Trophoblast cell (in vitro differentiated cells and primary cell): Measurements from ENCODE around the gene PLA1A.

Experiments used
- DNase-seq, 2 donors: peaks; one replicate each; pipeline ENCODE4 v3.0.0-alpha.2; 2016
- H2AFZ ChIP-seq: 2 replicates; pipeline ENCODE4 v1.6.1; 2013; ENCODE audit warnings: low read length, moderate library complexity, mild to moderate bottlenecking; ENCODE audit not compliant: insufficient read depth, poor library complexity
- H2AK5ac ChIP-seq: 2 replicates; pipeline ENCODE4 v1.6.1; 2013; ENCODE audit warnings: mild to moderate bottlenecking, low read length
- H2BK120ac ChIP-seq: 2 replicates; pipeline ENCODE4 v1.6.1; 2013; ENCODE audit warnings: low read length, mild to moderate bottlenecking, moderate library complexity; ENCODE audit not compliant: insufficient read depth, poor library complexity
- H2BK12ac ChIP-seq: 2 replicates; pipeline ENCODE4 v1.6.1; 2013; ENCODE audit warnings: mild to moderate bottlenecking, low read length, moderate library complexity
- H2BK5ac ChIP-seq: 2 replicates; pipeline ENCODE4 v1.6.1; 2013; ENCODE audit warnings: low read length, low read depth, moderate library complexity, mild to moderate bottlenecking; ENCODE audit not compliant: poor library complexity
- H3K14ac ChIP-seq: 2 replicates; pipeline ENCODE4 v1.6.1; 2013; ENCODE audit warnings: mild to moderate bottlenecking, low read length
- H3K18ac ChIP-seq: 2 replicates; pipeline ENCODE4 v1.6.1; 2013; ENCODE audit warnings: mild to moderate bottlenecking, low read length
- H3K23ac ChIP-seq: 2 replicates; pipeline ENCODE4 v1.6.1; 2013; ENCODE audit warnings: low read length
- H3K27ac ChIP-seq: 2 replicates; pipeline ENCODE4 v1.5.1; 2013; ENCODE audit warnings: low read depth, mild to moderate bottlenecking, inconsistent platforms, low read length, moderate library complexity
- H3K27me3 ChIP-seq: 2 replicates; pipeline ENCODE4 v1.6.1; 2013; ENCODE audit warnings: inconsistent platforms, mild to moderate bottlenecking, low read length, moderate library complexity; ENCODE audit not compliant: insufficient read depth
- H3K36me3 ChIP-seq, 2 experiments: 1 replicate in 1 of 2; 2 replicates in 1 of 2; pipeline ENCODE4 v1.6.1; 2013; ENCODE audit warnings: low read length in 2 of 2, mild to moderate bottlenecking in 2 of 2, moderate library complexity in 1 of 2; ENCODE audit not compliant: insufficient read depth in 2 of 2, control insufficient read depth in 1 of 2
- H3K4ac ChIP-seq: 2 replicates; pipeline ENCODE4 v1.6.1; 2013; ENCODE audit warnings: low read depth, mild to moderate bottlenecking, low read length, moderate library complexity
- H3K4me1 ChIP-seq, 2 experiments: 1 replicate in 1 of 2; 2 replicates in 1 of 2; pipeline ENCODE4 v1.6.1; 2013; ENCODE audit warnings: low read length in 2 of 2, mild to moderate bottlenecking in 2 of 2, moderate library complexity in 1 of 2; ENCODE audit not compliant: insufficient read depth in 2 of 2, control insufficient read depth in 1 of 2
- H3K4me2 ChIP-seq: 2 replicates; pipeline ENCODE4 v1.6.1; 2013; ENCODE audit warnings: inconsistent platforms, mild to moderate bottlenecking, low read length, moderate library complexity
- H3K4me3 ChIP-seq: 2 replicates; pipeline ENCODE4 v1.5.1; 2013; ENCODE audit warnings: mild to moderate bottlenecking, low read depth, low read length, inconsistent platforms
- H3K79me1 ChIP-seq: one replicate; pipeline ENCODE4 v1.6.1; 2013; ENCODE audit warnings: low read length
- H3K79me2 ChIP-seq: 2 replicates; pipeline ENCODE4 v1.6.1; 2013; ENCODE audit warnings: low read length, mild to moderate bottlenecking; ENCODE audit not compliant: control insufficient read depth, insufficient read depth, poor library complexity
- H3K9ac ChIP-seq: 2 replicates; pipeline ENCODE4 v1.6.1; 2013; ENCODE audit warnings: mild to moderate bottlenecking, low read length
- H3K9me3 ChIP-seq: 2 replicates; pipeline ENCODE4 v1.6.1; 2013; ENCODE audit warnings: low read depth, mild to moderate bottlenecking, control low read depth, inconsistent platforms, low read length; ENCODE audit not compliant: insufficient read depth
- H4K12ac ChIP-seq: 2 replicates; pipeline ENCODE4 v1.6.1; 2013; ENCODE audit warnings: low read depth, mild to moderate bottlenecking, low read length, moderate library complexity
- H4K8ac ChIP-seq: 2 replicates; pipeline ENCODE4 v1.6.1; 2013; ENCODE audit warnings: low read depth, mild to moderate bottlenecking, low read length, moderate library complexity
- H4K91ac ChIP-seq: one replicate; pipeline ENCODE4 v1.6.1; 2013; ENCODE audit warnings: low read depth, mild to moderate bottlenecking, low read length, moderate library complexity
- WGBS: extraction: QIAGEN DNeasy Blood & Tissue Kit; methylation state at CpG from one replicate; pipeline ENCODE4 v1.1.7; 2013; ENCODE audit warnings: missing lambda C conversion rate; ENCODE audit not compliant: insufficient read length, insufficient coverage; ENCODE audit errors: extremely low coverage; 5-methylcytosine and 5-hydroxymethylcytosine counted together

PLA1A gene

GRCh38 chr3:119636249-119636648 is 38.6 kb downstream of the PLA1A start:
- Histone ChIP-seq H3K14ac (no peak overlapping the region), H2BK5ac (no peak overlapping the region), H2AFZ (no peak overlapping the region), H3K36me3 (peaks cover 4 to 11% of the 10 kb centered on the region in 2 experiments), H2BK120ac (no peak overlapping the region), H3K27ac (no peak overlapping the region), H3K4me3 (no peak overlapping the region), H3K27me3 (no peaks in the 10 kb centered on the region), H3K4me1 (peaks cover 6 to 17% of the 10 kb centered on the region in 2 experiments), H3K4me2 (no peak overlapping the region), H3K79me1 (peaks cover 4% of the 10 kb centered on the region), H4K12ac (no peak overlapping the region), H2AK5ac (no peak overlapping the region), H3K4ac (no peak overlapping the region), H3K18ac (no peak overlapping the region), H4K91ac (no peak overlapping the region), H3K9me3 (no peaks in the 10 kb centered on the region), H3K9ac (no peak overlapping the region), H3K23ac (no peak overlapping the region), H3K79me2 (no peaks in the 10 kb centered on the region), H2BK12ac (no peak overlapping the region), H4K8ac (no peak overlapping the region)
- WGBS: no CpG with 5 or more reads among the region's 1 CpG
- peak in 1 of 2 donors; percentile 13 for DNase-seq

GRCh38 chr3:119636891-119637611 is 39.4 kb downstream of the PLA1A start:
- no peak for DNase-seq
- H4K12ac ChIP-seq: no peak overlapping the region
- no peak overlapping the region for H2BK12ac ChIP-seq
- H4K91ac ChIP-seq: no peak overlapping the region
- H3K27me3 ChIP-seq: no peaks in the 10 kb centered on the region
- no peak overlapping the region for H2AFZ ChIP-seq
- H3K14ac ChIP-seq: no peak overlapping the region
- no peaks in the 10 kb centered on the region for H3K79me2 ChIP-seq
- no peak overlapping the region for H2AK5ac ChIP-seq
- H3K4ac ChIP-seq: no peak overlapping the region
- no peak overlapping the region for H3K9ac ChIP-seq
- peaks cover 8 to 16% of the 10 kb centered on the region in 2 experiments for H3K36me3 ChIP-seq
- H3K18ac ChIP-seq: no peak overlapping the region
- H3K4me3 ChIP-seq: no peak overlapping the region
- no peak overlapping the region for H2BK120ac ChIP-seq
- H3K4me2 ChIP-seq: no peak overlapping the region
- peaks cover 6 to 17% of the 10 kb centered on the region in 2 experiments for H3K4me1 ChIP-seq
- H2BK5ac ChIP-seq: no peak overlapping the region
- no CpG with 5 or more reads among the region's 4 CpGs for WGBS
- no peak overlapping the region for H3K27ac ChIP-seq
- peaks cover 4% of the 10 kb centered on the region for H3K79me1 ChIP-seq
- no peak overlapping the region for H3K23ac ChIP-seq
- peaks cover 2% of the 10 kb centered on the region for H3K9me3 ChIP-seq
- H4K8ac ChIP-seq: no peak overlapping the region

- no CpG with 5 or more reads among the region's 3 CpGs for WGBS
- Histone ChIP-seq H2BK12ac (no peak overlapping the region), H3K9ac (no peak overlapping the region), H3K27me3 (no peaks in the 10 kb centered on the region), H3K9me3 (peaks cover 2% of the 10 kb centered on the region), H3K4ac (no peak overlapping the region), H2BK120ac (no peak overlapping the region), H3K27ac (peak overlapping the region; percentile 22), H4K12ac (no peak overlapping the region), H3K14ac (no peak overlapping the region), H4K8ac (no peak overlapping the region), H3K36me3 (peaks cover 12 to 21% of the 10 kb centered on the region in 2 experiments), H3K4me3 (no peak overlapping the region), H3K4me2 (peak overlapping the region; percentile 22), H3K18ac (no peak overlapping the region), H3K23ac (no peak overlapping the region), H3K79me2 (no peaks in the 10 kb centered on the region), H2AK5ac (no peak overlapping the region), H3K79me1 (peaks cover 4% of the 10 kb centered on the region), H3K4me1 (peaks cover 4 to 13% of the 10 kb centered on the region in 2 experiments), H2AFZ (no peak overlapping the region), H4K91ac (peak overlapping the region; percentile 82), H2BK5ac (no peak overlapping the region)
- DNase-seq: peak; percentile 27 to 74
These were observed 40.2 kb downstream of the PLA1A start for GRCh38 chr3:119637679-119638477.

- H2AFZ ChIP-seq: no peak overlapping the region
- peak overlapping the region; percentile 72 for H2BK5ac ChIP-seq
- WGBS: no CpG with 5 or more reads among the region's 2 CpGs
- no peak overlapping the region for H3K4me2 ChIP-seq
- peaks cover 4% of the 10 kb centered on the region for H3K79me1 ChIP-seq
- peaks cover 15 to 29% of the 10 kb centered on the region in 2 experiments for H3K36me3 ChIP-seq
- no peaks in the 10 kb centered on the region for H3K79me2 ChIP-seq
- no peak overlapping the region for H4K8ac ChIP-seq
- peak in 1 of 2 donors; percentile 13 for DNase-seq
- H2BK12ac ChIP-seq: peak overlapping the region; percentile 65
- H3K9me3 ChIP-seq: peaks cover 2% of the 10 kb centered on the region
- no peak overlapping the region for H3K23ac ChIP-seq
- no peak overlapping the region for H3K4ac ChIP-seq
- no peak overlapping the region for H3K9ac ChIP-seq
- no peak overlapping the region for H2AK5ac ChIP-seq
- no peaks in the 10 kb centered on the region for H3K27me3 ChIP-seq
- no peak overlapping the region for H3K14ac ChIP-seq
- no peak overlapping the region for H3K18ac ChIP-seq
- no peak overlapping the region for H4K91ac ChIP-seq
- H3K4me1 ChIP-seq: peaks cover 3 to 12% of the 10 kb centered on the region in 2 experiments
- H3K4me3 ChIP-seq: no peak overlapping the region
- no peak overlapping the region for H3K27ac ChIP-seq
- H4K12ac ChIP-seq: no peak overlapping the region
- peak overlapping the region; percentile 79 for H2BK120ac ChIP-seq
These were observed 42.0 kb downstream of the PLA1A start for GRCh38 chr3:119639494-119640350.
